NCI-H2107 (cell line): Measurements from ENCODE around the gene RAB5B.

ENCODE experiments used
- DNase-seq: peaks from one replicate; lab custom pipeline; 2025; lab: John Stamatoyannopoulos, UW

Gene RAB5B, protein sequence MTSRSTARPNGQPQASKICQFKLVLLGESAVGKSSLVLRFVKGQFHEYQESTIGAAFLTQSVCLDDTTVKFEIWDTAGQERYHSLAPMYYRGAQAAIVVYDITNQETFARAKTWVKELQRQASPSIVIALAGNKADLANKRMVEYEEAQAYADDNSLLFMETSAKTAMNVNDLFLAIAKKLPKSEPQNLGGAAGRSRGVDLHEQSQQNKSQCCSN

GRCh38 chr12:55973599-55974307 lies at the start of gene RAB5B:
Gene RAB5B, plus strand, starts transcription at chr12:55974078. Its CDS starts 12,883 bp downstream, at chr12:55986961.
- DNase-seq = peak; percentile 99

- no peak for DNase-seq
Measured at GRCh38 chr12:55925371-55925770, 48.5 kb upstream of the RAB5B start.

DNA sequence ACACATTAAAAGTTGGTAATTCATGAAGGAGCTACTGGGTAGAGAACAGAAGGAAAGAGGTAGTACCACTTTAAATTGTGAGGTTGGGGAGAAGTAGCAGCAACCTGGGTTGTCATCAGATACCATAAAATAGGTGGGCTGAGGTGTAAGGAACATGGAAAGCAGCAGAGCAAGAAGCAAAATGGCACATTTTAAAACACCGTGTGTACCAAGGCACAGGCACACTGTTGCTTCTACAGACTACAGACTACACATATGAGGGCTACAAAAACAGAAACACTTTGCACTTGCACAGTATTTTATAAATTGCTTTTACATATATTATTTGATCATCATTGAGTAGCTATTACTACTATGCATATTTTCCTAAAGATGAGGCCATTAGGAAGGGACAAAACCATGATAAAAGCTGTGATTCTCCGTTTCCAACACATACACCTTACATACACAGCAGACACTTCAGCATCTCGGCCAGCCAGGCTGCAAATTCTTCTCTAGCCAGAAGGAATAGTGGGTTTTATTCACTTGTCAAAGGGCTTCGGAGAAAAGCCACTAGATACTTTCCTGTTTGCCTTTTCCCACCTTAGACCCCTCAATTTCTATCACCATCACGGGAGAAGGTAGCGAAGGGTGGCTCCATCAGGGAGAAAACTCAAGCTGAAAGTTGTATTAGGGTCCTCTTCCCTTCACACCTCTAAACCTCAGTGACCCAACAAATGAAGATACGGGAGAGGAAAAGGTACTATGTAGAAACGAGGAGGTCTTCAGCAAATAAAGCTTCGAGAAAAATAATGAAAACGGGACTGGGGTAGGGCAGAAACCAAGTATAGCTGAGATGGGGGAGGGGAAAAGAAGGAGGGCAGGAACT lies 47.8 kb upstream of the RAB5B start:
- DNase-seq = no peak

DNA sequence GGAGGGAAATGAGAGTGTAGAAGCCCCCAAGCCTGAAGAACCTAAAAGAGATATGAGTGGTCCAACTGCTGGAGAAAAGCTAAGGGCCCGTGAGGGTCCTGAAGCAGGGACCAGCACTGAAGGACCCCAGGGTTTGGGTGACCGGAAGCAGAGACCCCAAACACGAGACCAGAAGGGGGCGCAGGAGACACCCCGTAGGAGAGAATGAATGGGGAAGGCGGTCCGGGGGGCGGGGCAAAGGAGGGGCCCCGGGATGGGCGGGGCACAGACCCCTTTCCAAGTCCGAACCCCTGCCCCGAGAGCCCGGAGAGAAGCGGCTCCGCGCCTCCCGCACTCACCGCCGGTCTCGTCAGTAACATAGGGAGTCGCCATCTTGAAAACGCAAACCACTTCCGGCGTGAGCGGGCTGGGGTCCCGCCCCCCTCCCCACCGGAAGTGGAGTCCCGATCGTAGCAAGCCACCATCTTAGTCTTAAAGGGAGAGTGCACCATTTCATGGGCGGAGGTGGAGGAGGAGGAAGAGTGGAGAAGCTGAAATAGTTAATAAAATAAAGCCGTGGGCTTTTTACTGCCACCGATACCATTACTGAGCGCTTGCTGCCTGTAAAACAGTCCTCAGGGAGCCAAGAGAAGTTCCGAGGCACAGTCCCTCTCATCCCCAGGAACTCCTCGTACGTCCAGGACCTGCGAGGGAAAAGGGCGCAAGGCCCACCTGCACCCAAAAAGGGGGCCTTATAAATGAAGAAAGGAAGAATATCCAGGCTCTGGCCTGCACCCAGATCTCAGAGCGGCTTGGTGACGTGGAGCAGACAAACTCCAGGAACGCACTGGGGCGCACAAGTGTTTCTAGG lies 46.9 kb upstream of the RAB5B start:
- peak; percentile 80 for DNase-seq

DNA sequence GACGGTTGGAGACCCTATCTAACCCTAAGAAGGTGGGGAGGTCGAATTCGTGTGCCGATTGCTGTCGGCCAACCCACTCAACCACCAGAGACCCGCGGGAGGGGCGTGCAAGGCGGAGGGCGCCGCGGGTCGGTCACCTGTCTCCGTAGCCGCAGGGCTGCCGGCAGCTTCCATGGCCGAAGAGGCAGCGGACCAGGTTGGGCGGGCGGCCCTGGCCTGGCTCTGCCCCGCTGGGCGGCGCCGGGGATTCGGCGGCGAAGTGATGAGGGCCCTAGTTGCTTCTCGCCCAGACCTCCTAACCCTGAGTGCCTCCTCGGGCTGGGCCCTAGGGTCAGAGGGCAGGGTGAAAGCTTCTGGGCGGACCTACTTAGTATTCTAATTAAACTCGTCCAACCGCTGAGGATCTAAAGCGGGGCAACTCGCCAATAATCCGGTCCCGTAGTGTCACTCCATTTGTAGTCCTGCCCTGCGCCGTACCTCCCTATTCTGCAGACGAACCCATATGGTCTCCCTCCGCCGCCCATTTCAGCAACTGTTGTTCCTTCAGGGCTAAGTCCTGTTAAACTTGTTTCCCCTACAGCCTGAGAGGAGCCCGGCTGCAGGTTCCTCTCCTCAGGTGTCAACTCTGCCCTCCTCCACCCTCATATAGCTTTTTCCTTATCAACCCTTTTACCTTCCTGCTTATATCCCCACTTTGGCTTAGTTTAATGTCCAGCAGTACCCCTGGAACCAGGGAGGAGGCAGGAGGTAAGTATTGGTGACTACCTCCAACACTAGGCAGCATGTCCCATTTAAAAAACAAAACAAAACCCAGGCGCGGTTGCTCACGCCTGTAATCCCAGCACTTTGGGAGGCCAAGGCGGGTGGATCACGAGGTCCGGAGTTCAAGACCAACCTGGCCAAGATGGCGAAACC lies 46.0 kb upstream of the RAB5B start, which contains the start of gene PYM1:
PYM1 (minus strand) TSS at position 307 of the 915 bp plus-strand sequence; CDS start at position 174, 133 bp downstream.
- peak; percentile 40 for DNase-seq

GRCh38 chr12:55929306-55929791 lies 44.5 kb upstream of the RAB5B start:
- DNase-seq = no peak

- no peak for DNase-seq
Measured at GRCh38 chr12:55930771-55931316, 43.0 kb upstream of the RAB5B start, which contains the start of gene DGKA. Gene DGKA, plus strand, starts transcription at chr12:55931162. Its CDS starts 5,342 bp downstream, at chr12:55936504.

DNA sequence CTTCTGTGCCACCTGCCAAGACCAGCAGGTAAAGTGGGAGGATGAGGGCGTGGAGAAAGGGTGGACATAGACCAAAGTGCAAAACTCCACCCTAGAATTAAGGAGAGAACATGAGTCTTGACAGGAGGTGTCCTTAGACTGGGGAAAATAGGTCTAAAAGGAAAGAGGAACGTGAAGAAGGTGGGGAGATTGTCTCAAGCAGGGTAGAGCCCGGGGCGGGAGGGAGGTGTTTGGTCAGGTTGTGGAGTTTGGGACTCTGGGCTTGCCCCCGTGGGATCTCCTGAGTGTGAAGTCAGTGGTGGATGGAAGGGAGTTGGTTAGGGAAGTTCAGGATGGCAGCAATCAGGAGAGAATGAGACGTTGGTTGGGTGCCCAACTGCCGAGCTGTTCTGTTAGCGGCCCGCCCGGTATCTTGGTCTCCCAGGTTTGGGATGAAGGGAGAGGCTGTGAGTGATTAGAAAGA lies 42.5 kb upstream of the RAB5B start:
- DNase-seq = no peak

GRCh38 chr12:55931780-55932550 lies 41.9 kb upstream of the RAB5B start:
- no peak for DNase-seq

DNA sequence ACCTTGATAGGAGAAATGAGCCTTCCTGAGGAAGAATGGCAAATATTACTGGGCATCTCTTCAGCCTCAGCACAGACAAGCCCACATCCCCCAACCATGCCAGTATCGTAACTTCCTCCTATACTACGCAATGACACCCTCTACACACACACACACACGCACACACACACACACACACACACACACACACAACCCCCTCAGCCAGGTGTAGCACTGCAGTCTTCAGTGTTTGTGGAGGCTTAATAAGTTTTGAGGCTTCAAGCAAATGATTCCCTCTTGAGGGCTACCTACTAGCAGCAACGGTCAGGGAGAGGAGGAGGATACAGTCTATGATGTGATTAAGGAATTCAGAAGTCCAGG lies 41.3 kb upstream of the RAB5B start:
- no peak for DNase-seq

DNA sequence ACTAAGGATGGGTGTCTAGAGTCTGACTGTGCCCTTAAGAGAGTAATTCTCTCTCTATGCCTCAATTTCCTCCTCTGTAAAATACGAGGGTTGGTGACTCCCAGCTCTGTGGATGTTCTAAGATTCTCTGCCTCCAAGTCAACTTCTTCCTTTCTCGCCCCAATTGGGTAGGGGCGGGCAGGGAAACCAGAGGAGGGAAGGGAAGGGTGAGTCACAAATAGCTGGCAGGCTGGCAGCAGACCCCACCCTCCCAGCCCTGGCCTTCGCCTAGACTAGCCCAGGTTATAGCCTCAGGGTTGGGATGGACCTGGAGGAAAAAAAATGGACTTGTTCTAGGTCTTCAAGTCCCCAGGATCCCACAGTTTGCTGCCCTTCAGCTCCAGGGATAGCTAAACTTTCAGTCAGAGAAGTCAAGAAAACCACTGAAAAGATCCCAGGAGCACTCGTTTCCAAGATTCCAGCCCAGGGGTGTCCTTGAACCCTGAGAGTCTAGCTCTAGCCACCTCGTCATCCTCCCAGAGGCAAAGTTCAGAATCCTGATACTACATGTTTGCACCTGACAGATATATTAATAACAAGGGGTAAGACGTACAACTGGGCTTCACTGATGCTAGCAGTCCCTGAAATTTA lies 40.6 kb upstream of the RAB5B start:
- DNase-seq = no peak

- DNase-seq = no peak
Measured at GRCh38 chr12:55933799-55934742, 39.8 kb upstream of the RAB5B start.

- DNase-seq = no peak
Measured at GRCh38 chr12:55934773-55935172, 39.1 kb upstream of the RAB5B start.

GRCh38 chr12:55935738-55936151 lies 38.1 kb upstream of the RAB5B start:
- no peak for DNase-seq

DNA sequence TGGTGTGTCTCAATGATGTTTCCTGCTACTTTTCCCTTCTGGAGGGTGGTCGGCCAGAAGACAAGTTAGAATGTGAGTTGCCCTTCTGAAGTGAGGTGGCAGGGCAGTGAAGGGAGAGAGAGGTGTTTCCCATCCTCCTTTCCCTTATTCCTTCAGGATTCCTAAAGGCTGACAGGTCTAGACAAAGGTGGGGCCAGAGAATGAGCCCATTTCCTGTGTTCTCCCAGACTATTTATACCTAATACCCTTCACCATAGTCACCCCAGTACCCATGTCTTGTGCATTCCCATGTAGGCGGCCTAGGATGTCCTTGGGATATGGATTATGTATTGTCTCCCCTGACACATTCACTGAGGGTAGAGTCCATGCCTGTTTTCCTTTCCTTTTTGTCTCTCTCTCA lies 35.9 kb upstream of the RAB5B start:
- no peak for DNase-seq

- DNase-seq = no peak
Measured at GRCh38 chr12:55938826-55939501, 34.9 kb upstream of the RAB5B start.
